SKM-1 (cell line): ENCODE results near the gene OR6N1.

ENCODE experiments used
- DNase-seq: peaks from one replicate; lab custom pipeline; 2025; ENCODE audit not compliant: unreplicated experiment; lab: John Stamatoyannopoulos, UW

Gene OR6N1

GRCh38 chr1:158754420-158754819, 17.6 kb downstream of the OR6N1 start, which contains the start of gene OR6K6:
OR6K6 (plus strand) TSS chr1:158754720; CDS start chr1:158754888, 168 bp downstream.
- no peak for DNase-seq

- no peak for DNase-seq
Measured at GRCh38 chr1:158752155-158752712, 19.8 kb downstream of the OR6N1 start.

GRCh38 chr1:158735848-158736247, 36.1 kb downstream of the OR6N1 start:
- DNase-seq = no peak

- DNase-seq = no peak
Measured at GRCh38 chr1:158732524-158732923, 39.5 kb downstream of the OR6N1 start.

GRCh38 chr1:158731707-158732106, 40.3 kb downstream of the OR6N1 start:
- no peak for DNase-seq

GRCh38 chr1:158730453-158730852, 41.5 kb downstream of the OR6N1 start:
- DNase-seq = no peak

GRCh38 chr1:158728510-158729225, 43.3 kb downstream of the OR6N1 start:
- no peak for DNase-seq

GRCh38 chr1:158724442-158724841, 47.6 kb downstream of the OR6N1 start:
- DNase-seq = no peak

GRCh38 chr1:158720620-158721019, 51.4 kb downstream of the OR6N1 start, which contains the start of gene OR6K3:
OR6K3 (minus strand) TSS chr1:158720720; CDS start chr1:158718115, 2,605 bp downstream.
- DNase-seq = no peak

GRCh38 chr1:158719664-158720063, 52.3 kb downstream of the OR6N1 start:
- no peak for DNase-seq

GRCh38 chr1:158717344-158717743, 54.7 kb downstream of the OR6N1 start:
- no peak for DNase-seq

- DNase-seq = no peak
Measured at GRCh38 chr1:158716335-158716734, 55.7 kb downstream of the OR6N1 start.

- no peak for DNase-seq
Measured at GRCh38 chr1:158714754-158715153, 57.2 kb downstream of the OR6N1 start.
